Endothelial cell of umbilical vein (primary cell): ENCODE data around the gene INKA1. TPM values are rescaled to one million over a fixed set of nuclear protein-coding genes. Genes with fewer than 3 reads are reported as not detected.
A peak's percentile ranks its signal among the peaks of the same experiment; 100 is the strongest.
"Not testable (repeated sequence)": the region's sequence is repeated elsewhere in the genome, so short reads cannot be mapped to it uniquely, and the experiment has no call there.

Experiments used
- BruUV-seq: library from RNA; stranded (reverse); fragments of 400-500 nt; replicated peaks from 2 replicates; lab custom pipeline; 2021; lab: Mats Ljungman, UMichigan
- CTCF ChIA-PET: fragments of 300-600, 350-600 bp; sonication (Branson Sonifier 250); formaldehyde crosslinking; loops from one replicate; lab custom pipeline; 2021; ENCODE audit warnings: antibody characterized with exemption, inconsistent platforms; lab: Charles Lee
- POLR2A ChIA-PET: fragments of 300-600, 350-600 bp; sonication (Branson Sonifier 250); formaldehyde crosslinking; loops from one replicate; lab custom pipeline; 2021; ENCODE audit warnings: antibody characterized with exemption, inconsistent platforms; lab: Charles Lee
- DNase-seq: peaks from one replicate; pipeline ENCODE4 v3.0.0-alpha.2; 2011; ENCODE audit warnings: low read depth, low spot score
- FAIRE-seq: peaks from 2 replicates; lab custom pipeline; 2011; peaks lifted over from hg19 to GRCh38; lab: Jason Lieb, UNC
- H2AFZ ChIP-seq: 2 replicates; pipeline ENCODE4 v1.6.0; 2012; ENCODE audit warnings: low read depth, low read length, control low read depth, inconsistent platforms
- H3K27ac ChIP-seq: 2 replicates; pipeline ENCODE4 v1.5.1; 2011; ENCODE audit warnings: low read depth, mild to moderate bottlenecking, control low read depth, low read length, moderate library complexity; ENCODE audit not compliant: insufficient read depth
- H3K27me3 ChIP-seq, 2 experiments: 2 replicates each; pipeline versions ENCODE4 v1.6.0 to v1.6.1; 2011; ENCODE audit warnings: low read length in 2 of 2, mixed read lengths in 1 of 2; ENCODE audit not compliant: control insufficient read depth in 2 of 2, insufficient read depth in 2 of 2
- H3K36me3 ChIP-seq, 2 experiments: 2 replicates in 1 of 2; 3 replicates in 1 of 2; pipeline ENCODE4 v1.5.1; 2011; ENCODE audit warnings: low read length in 2 of 2, mild to moderate bottlenecking in 1 of 2, moderate library complexity in 1 of 2; ENCODE audit not compliant: control insufficient read depth in 2 of 2, insufficient read depth in 2 of 2; ENCODE audit errors: extremely low read depth in 1 of 2
- H3K4me1 ChIP-seq: 3 replicates; pipeline ENCODE4 v1.5.1; 2011; ENCODE audit warnings: mild to moderate bottlenecking, low read length; ENCODE audit not compliant: control insufficient read depth, insufficient read depth; ENCODE audit errors: extremely low read depth
- H3K4me2 ChIP-seq: 2 replicates; pipeline ENCODE4 v1.6.1; 2011; ENCODE audit warnings: low read length, control low read depth, mixed read lengths; ENCODE audit not compliant: insufficient read depth
- H3K4me3 ChIP-seq, 3 experiments: fragments of 200-600 bp in 1 of 3; sonication (generic), shearing (Covaris generic) in 1 of 3; replicated peaks in 1 of 3; 2 replicates each; pipeline ENCODE4 v1.5.1; 2011 to 2016; ENCODE audit warnings: control low read depth in 3 of 3, low read length in 3 of 3, mild to moderate bottlenecking in 2 of 3, inconsistent platforms in 1 of 3, low read depth in 1 of 3, moderate library complexity in 1 of 3; ENCODE audit not compliant: insufficient read depth in 1 of 3
- H3K79me2 ChIP-seq: 2 replicates; pipeline ENCODE4 v1.6.0; 2012; ENCODE audit warnings: low read length, inconsistent platforms; ENCODE audit not compliant: control insufficient read depth, insufficient read depth
- H3K9ac ChIP-seq: replicated peaks from 2 replicates; pipeline ENCODE3; 2011; ENCODE audit warnings: low read length, control low read depth; ENCODE audit not compliant: insufficient read depth; ENCODE audit errors: extremely low read depth
- H3K9me1 ChIP-seq: replicated peaks from 3 replicates; pipeline ENCODE4 v1.6.0; 2011; ENCODE audit warnings: mild to moderate bottlenecking, low read length; ENCODE audit not compliant: control insufficient read depth, insufficient read depth; ENCODE audit errors: extremely low read depth
- H3K9me3 ChIP-seq: replicated peaks from 2 replicates; pipeline ENCODE4 v1.5.1; 2012; ENCODE audit warnings: low read length, inconsistent platforms; ENCODE audit not compliant: control insufficient read depth, insufficient read depth
- H4K20me1 ChIP-seq: replicated peaks from 2 replicates; pipeline ENCODE3; 2011; ENCODE audit warnings: mild to moderate bottlenecking, low read length; ENCODE audit not compliant: control insufficient read depth, insufficient read depth; ENCODE audit errors: extremely low read depth
- EZH2 ChIP-seq: IDR thresholded peaks from 2 replicates; pipeline ENCODE4 v1.6.1; 2012; ENCODE audit warnings: borderline replicate concordance, low read depth, mild to moderate bottlenecking, moderate library complexity, low read length, inconsistent platforms; ENCODE audit not compliant: severe bottlenecking
- FOS ChIP-seq: IDR thresholded peaks from 2 replicates; pipeline ENCODE4 v1.6.1; 2011; ENCODE audit warnings: mild to moderate bottlenecking, low read length, moderate library complexity, borderline replicate concordance; ENCODE audit not compliant: insufficient read depth
- GATA2 ChIP-seq: IDR thresholded peaks from 2 replicates; pipeline ENCODE4 v1.7.0; 2011; ENCODE audit warnings: low read depth, mild to moderate bottlenecking, moderate library complexity, mixed read lengths, low read length; ENCODE audit not compliant: insufficient read length, insufficient read depth
- MYC ChIP-seq: IDR thresholded peaks from one replicate; pipeline ENCODE4 v1.6.1; 2011; ENCODE audit warnings: mild to moderate bottlenecking, low read depth, low read length
- POLR2A ChIP-seq: IDR thresholded peaks from 2 replicates; pipeline ENCODE4 v1.6.1; 2012; ENCODE audit warnings: low read depth, mild to moderate bottlenecking, control low read depth, low read length
- dilution Hi-C: fragments of 300-500 bp; cut with MboI; formaldehyde crosslinking; loops from one replicate; pipeline ENCODE4 v1.15.0; 2019; ENCODE audit warnings: low sequenced_read_pairs; ENCODE audit not compliant: extremely low pct_ligation_motif_present
- intact Hi-C: fragments of 100-400 bp; cut with micrococcal nuclease; formaldehyde crosslinking; loops from one replicate; pipeline ENCODE4 v1.10.0; 2022
- polyA plus RNA-seq, 4 experiments: library from polyadenylated mRNA; depleted of rRNA in 3 of 4; stranded (reverse) in 3 of 4; unstranded in 1 of 4; fragments of >200 nt; gene quantifications; 2 replicates each; pipeline versions ENCODE4 v1.2.1 to v1.2.3, GENCODE V29; 2011 to 2012; ENCODE audit warnings: missing spikeins in 1 of 4
- total RNA-seq: library from RNA; stranded (reverse); gene quantifications from 2 replicates; pipeline ENCODE4 v1.2.3, GENCODE V29; 2021

Gene INKA1
- total and polyA plus RNA-seq, 2 donors (not counting 3 experiments of a cell fraction or from before 2014, with no cell fraction given), result 24.0 to 37.8 TPM

GRCh38 chr3:49813497-49814174 lies 10.6 kb downstream of the INKA1 start, which contains the start of gene UBA7:
Gene UBA7, minus strand, starts transcription at chr3:49813953. Its CDS starts 166 bp downstream, at chr3:49813787.
- FAIRE-seq (peak; percentile 79), DNase-seq (peak; percentile 78)
- Histone ChIP-seq H3K9ac (peak within 1 kb of the TSS; percentile 52), H3K4me3 (peak within 1 kb of the TSS; percentile 8 to 48 (median 17)), H3K27ac (peak within 1 kb of the TSS; percentile 44), H3K36me3 (peaks cover 0 to 3% of the 10 kb centered on the region in 2 experiments), H2AFZ (peak within 1 kb of the TSS; percentile 98), H3K9me1 (no peaks in the 10 kb centered on the region), H3K9me3 (no peaks in the 10 kb centered on the region), H3K4me1 (peaks cover 13% of the 10 kb centered on the region), H3K79me2 (no peaks in the 10 kb centered on the region), H3K27me3 (no peaks in the 10 kb centered on the region), H4K20me1 (no peaks in the 10 kb centered on the region), H3K4me2 (peak within 1 kb of the TSS; percentile 70)
- intact Hi-C loops, result loop anchor here (1.0 kb wide), 1 partner anchor 8 kb away; no protein-coding TSS in a partner anchor
- CTCF ChIA-PET, result interaction anchor here (1.0 to 2.3 kb wide), 4 partner anchors 9 to 26 kb away, joined by 3 to 24 read pairs (median 14); partner anchors contain the start of genes CDHR4 and INKA1
- dilution Hi-C loops, result no loop called here
- no TSS peak for BruUV-seq
- TF ChIP-seq MYC (no peak), GATA2 (no peak), FOS (no peak), EZH2 (no peak), POLR2A (no peak)
- POLR2A ChIA-PET, result interaction anchor here (1.4 kb wide), 2 partner anchors 9 to 10 kb away, joined by 6 to 7 read pairs; partner anchors contain the start of gene INKA1

DNA sequence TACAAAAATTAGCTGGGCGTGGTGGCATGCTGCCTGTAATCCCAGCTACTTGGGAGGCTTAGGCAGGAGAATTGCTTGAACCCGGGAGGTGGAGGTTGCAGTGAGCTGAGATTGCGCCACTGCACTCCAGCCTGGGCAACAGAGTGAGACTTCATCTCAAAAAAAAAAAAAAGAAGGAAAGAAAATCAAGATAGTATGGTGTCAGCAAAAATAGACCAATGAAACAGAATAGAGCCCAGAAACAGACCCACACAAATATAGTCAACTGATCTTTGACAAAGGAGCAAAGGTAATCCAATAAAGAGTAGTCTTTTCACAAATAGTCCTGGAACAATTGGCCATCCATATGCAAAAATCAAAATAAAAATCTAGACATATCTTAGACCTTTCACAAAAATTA lies 20.1 kb downstream of the INKA1 start:
- H3K9me3 ChIP-seq, H3K4me3 ChIP-seq, H3K36me3 ChIP-seq, H3K27ac ChIP-seq, H3K4me1 ChIP-seq, H3K9me1 ChIP-seq, FAIRE-seq, H3K79me2 ChIP-seq, H2AFZ ChIP-seq, H4K20me1 ChIP-seq, H3K27me3 ChIP-seq, DNase-seq, H3K4me2 ChIP-seq, BruUV-seq, POLR2A ChIA-PET, intact Hi-C loops, dilution Hi-C loops, H3K9ac ChIP-seq: not testable (repeated sequence)
- CTCF ChIA-PET, result interaction anchor here (0.6 to 1.6 kb wide), 3 partner anchors 16 to 19 kb away, joined by 3 to 4 read pairs (median 4); no protein-coding TSS in a partner anchor
